IPS-18a (cell line): ENCODE results near the gene ATG2B.

Experiments
- H3K27ac ChIP-seq: one replicate; pipeline ENCODE4 v1.5.1; 2013; ENCODE audit warnings: low read length
- H3K27me3 ChIP-seq: one replicate; pipeline ENCODE4 v1.6.1; 2013; ENCODE audit warnings: mild to moderate bottlenecking, low read length; ENCODE audit not compliant: control insufficient read depth, insufficient read depth
- H3K36me3 ChIP-seq: one replicate; pipeline ENCODE4 v1.6.1; 2013; ENCODE audit warnings: low read depth, low read length; ENCODE audit not compliant: control insufficient read depth
- H3K4me1 ChIP-seq: one replicate; pipeline ENCODE4 v1.6.1; 2013; ENCODE audit warnings: low read depth, low read length; ENCODE audit not compliant: control insufficient read depth
- H3K4me3 ChIP-seq: one replicate; pipeline ENCODE4 v1.5.1; 2013; ENCODE audit warnings: low read length
- H3K9ac ChIP-seq: one replicate; pipeline ENCODE4 v1.6.1; 2013; ENCODE audit warnings: mild to moderate bottlenecking, low read length, moderate library complexity
- H3K9me3 ChIP-seq: one replicate; pipeline ENCODE4 v1.6.1; 2013; ENCODE audit warnings: low read depth, low read length; ENCODE audit not compliant: control insufficient read depth

The ATG2B gene

GRCh38 chr14:96373538-96373937, 10.4 kb upstream of the ATG2B start:
- Histone ChIP-seq H3K9me3 (no peaks in the 10 kb centered on the region), H3K36me3 (no peaks in the 10 kb centered on the region), H3K4me3 (no peak overlapping the region), H3K9ac (no peak overlapping the region), H3K27ac (no peak overlapping the region), H3K4me1 (peaks cover 8% of the 10 kb centered on the region), H3K27me3 (no peaks in the 10 kb centered on the region)

DNA sequence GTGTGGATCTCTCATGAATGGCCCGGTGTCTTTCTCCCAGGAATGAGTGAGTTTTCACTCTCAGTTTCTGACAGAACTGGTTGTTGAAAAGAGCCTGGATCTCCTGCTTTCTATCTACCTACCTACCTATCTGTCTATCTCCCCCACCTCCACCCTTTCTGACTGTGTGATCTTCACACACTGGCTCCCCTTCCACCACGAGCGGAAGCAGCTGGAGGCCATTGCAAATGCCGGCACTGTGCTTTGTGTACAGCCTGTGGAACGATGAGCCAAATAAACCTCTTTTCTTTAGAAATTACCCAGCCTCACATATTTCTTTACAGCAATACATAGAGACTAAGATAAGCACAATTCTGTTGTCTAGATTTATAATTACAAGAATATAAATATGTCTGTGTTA, 7.4 kb upstream of the ATG2B start:
- H3K27me3 ChIP-seq = no peaks in the 10 kb centered on the region
- H3K36me3 ChIP-seq = peaks cover 3% of the 10 kb centered on the region
- H3K27ac ChIP-seq = no peak overlapping the region
- no peak overlapping the region for H3K9ac ChIP-seq
- no peak overlapping the region for H3K4me3 ChIP-seq
- H3K9me3 ChIP-seq = no peaks in the 10 kb centered on the region
- H3K4me1 ChIP-seq = peaks cover 10% of the 10 kb centered on the region

DNA sequence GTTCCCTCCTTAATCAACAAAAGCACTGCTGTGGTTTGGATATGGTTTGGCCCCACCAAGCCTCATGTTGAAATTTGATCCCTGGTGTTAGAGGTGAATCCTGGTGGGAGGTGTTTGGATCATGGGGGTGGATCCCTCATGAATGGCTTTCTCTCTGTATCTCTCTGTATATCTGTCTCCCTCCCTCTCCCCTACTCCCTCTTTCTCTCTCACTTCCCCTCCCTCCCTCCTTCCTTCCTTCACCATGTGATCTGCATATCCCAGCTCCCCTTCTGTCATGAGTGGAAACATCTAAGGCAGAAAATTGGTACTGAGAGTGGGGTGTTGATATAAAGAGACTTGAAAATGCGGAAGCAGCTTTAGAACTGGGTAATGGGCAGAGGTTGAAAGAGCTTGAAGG, 5.4 kb upstream of the ATG2B start:
- Histone ChIP-seq H3K36me3 (peaks cover 3% of the 10 kb centered on the region), H3K4me1 (peaks cover 15% of the 10 kb centered on the region), H3K27ac (no peak overlapping the region)

DNA sequence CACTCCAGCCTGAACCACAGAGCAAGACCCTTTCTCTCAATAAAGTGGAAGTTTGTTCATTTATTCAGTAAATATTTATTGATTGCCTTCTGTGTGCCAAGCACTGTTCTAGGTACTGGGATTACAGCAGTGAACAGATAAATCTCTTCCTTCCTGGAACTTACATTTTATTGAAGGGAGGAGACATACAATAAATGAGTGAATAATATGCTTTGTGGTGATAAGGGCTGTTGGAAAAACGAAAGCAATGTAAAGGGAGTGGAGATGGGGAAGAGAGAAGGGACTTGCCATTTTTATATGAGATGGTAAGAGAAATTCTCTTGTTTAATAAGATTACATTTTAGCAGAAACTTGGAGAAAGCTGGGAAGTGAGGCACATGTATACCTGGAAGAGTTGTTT, 1.8 kb upstream of the ATG2B start:
- Histone ChIP-seq H3K27ac (no peak overlapping the region), H3K27me3 (no peaks in the 10 kb centered on the region), H3K4me3 (peak overlapping the region; percentile 95), H3K4me1 (peaks cover 23% of the 10 kb centered on the region), H3K9me3 (no peaks in the 10 kb centered on the region), H3K9ac (no peak overlapping the region), H3K36me3 (peaks cover 3% of the 10 kb centered on the region)

More for the DNA sequence above, 5.4 kb upstream of the ATG2B start:
- H3K9me3 ChIP-seq = no peaks in the 10 kb centered on the region
- no peaks in the 10 kb centered on the region for H3K27me3 ChIP-seq
- H3K9ac ChIP-seq = no peak overlapping the region
- peak overlapping the region; percentile 9 for H3K4me3 ChIP-seq

DNA sequence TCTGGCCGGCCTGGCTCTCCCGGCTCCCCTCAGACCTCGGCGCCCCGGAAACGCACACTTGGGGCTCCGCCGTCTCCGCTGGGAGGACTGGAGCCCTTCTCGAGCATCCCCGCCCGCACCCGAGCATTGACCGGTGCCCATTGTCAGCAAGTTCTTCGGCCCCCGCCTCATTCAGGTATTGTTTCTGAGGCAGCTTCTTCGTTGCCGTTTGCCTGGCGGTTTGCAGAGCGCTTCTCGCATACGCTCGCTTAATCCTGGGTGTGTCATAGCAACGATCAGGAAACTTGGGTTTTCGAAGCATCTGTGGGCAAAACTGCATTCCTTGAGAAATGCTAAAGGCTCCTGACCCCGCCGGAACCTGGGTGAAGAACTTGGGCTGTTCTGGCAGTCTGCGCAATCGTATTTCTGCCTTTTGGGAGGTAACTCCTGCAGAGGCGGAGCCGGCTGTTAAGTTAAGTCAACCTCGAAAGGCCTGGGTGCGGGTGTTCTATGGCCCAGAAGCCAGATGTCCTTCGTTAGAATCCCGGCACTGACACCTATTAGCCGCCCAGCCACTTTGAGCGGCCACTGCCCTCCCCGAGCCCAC, 703 bp upstream of the ATG2B start:
- Histone ChIP-seq H3K27me3 (no peaks in the 10 kb centered on the region), H3K9ac (peak overlapping the region; percentile 79), H3K36me3 (peaks cover 3% of the 10 kb centered on the region), H3K4me3 (peak overlapping the region; percentile 95), H3K4me1 (peaks cover 21% of the 10 kb centered on the region), H3K9me3 (no peaks in the 10 kb centered on the region), H3K27ac (peak overlapping the region; percentile 4)

DNA sequence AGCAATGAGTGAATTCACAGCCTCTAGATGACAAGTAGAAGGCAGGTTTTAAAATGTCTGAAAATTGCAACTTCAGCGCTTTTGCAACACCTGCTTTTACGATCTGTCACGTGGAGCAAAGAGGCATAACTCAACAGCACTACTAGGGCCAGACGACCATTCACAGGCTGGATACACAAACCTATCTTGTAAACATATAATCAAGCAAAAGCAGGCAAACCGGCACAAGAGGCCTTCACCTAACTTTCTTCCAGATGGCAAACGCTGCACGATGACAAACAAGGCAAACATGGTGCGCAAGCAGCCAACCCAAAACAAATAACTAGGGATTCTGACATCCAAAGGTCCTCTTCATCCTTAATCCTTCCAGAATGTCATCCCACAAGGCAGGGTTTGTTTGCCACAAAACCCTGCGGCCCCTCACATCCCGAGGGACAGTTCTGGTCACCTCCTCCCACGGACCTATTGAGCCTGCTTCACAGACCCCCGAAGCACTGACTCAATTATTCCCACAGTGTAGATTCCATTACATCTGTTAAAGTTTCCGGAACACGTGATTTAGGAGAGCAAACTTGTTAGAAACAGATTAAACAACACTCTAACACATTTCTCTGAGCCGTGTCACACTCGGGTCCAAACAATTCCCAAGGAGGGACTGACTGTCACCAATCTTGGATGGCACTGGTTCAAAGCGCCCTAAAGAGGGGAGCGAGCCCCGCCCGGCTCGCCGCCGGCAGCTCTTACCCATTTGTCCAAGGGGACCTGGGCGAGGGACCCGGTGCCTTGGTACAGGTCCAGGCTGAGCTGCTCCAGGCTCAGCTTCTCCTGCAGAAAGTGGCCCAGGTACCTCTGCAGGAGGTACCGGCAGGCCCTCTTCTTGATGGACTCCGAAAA, 823 bp downstream of the ATG2B start:
- Histone ChIP-seq H3K9ac (peak overlapping the region; percentile 70), H3K9me3 (no peaks in the 10 kb centered on the region), H3K27me3 (no peaks in the 10 kb centered on the region), H3K36me3 (peaks cover 3% of the 10 kb centered on the region), H3K27ac (no peak overlapping the region), H3K4me1 (peaks cover 13% of the 10 kb centered on the region), H3K4me3 (peak overlapping the region; percentile 95)

DNA sequence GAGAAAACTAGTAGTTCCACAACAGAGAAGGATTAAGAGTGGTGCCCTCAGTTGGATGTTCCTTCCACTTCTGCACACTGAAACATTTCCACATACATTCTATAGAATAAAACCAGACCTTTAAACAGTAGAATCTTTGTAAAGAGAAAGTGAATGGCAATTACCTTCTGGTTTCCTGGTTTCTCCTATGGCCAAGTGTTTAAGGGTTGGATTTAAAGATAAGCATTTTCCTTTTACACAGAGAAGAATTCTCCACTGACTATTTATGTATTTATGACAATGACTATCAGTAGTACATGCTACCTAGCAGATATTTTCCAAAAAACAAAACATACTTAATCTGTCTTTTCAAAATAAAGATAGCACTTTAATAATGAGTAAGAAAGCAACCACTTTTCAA, 3.2 kb downstream of the ATG2B start:
- no peaks in the 10 kb centered on the region for H3K9me3 ChIP-seq
- peaks cover 19% of the 10 kb centered on the region for H3K4me1 ChIP-seq
- no peaks in the 10 kb centered on the region for H3K27me3 ChIP-seq
- no peak overlapping the region for H3K9ac ChIP-seq
- no peak overlapping the region for H3K4me3 ChIP-seq
- no peaks in the 10 kb centered on the region for H3K36me3 ChIP-seq
- H3K27ac ChIP-seq = no peak overlapping the region

DNA sequence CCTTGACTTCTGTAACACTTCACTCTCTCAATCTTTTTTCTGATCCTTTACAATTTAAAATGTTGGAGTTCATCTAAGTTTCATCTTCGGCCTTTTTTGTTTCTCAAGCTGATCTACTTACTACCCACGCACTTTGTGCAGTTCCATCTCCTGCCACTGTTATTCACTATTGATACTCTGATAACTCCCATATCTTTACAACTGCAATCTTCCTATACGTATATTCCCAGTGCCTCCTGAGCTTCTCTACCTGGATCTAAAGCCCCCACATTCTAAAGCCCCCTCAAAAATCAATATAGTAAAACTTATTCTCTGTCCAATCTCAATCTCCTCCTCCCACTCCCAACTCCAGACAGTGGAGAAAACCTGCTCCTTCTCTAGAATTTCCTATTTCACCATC, 5.9 kb downstream of the ATG2B start:
- no peaks in the 10 kb centered on the region for H3K36me3 ChIP-seq
- no peak overlapping the region for H3K4me3 ChIP-seq
- H3K9me3 ChIP-seq = no peaks in the 10 kb centered on the region
- H3K27ac ChIP-seq = no peak overlapping the region
- H3K27me3 ChIP-seq = no peaks in the 10 kb centered on the region
- peaks cover 13% of the 10 kb centered on the region for H3K4me1 ChIP-seq
- no peak overlapping the region for H3K9ac ChIP-seq

DNA sequence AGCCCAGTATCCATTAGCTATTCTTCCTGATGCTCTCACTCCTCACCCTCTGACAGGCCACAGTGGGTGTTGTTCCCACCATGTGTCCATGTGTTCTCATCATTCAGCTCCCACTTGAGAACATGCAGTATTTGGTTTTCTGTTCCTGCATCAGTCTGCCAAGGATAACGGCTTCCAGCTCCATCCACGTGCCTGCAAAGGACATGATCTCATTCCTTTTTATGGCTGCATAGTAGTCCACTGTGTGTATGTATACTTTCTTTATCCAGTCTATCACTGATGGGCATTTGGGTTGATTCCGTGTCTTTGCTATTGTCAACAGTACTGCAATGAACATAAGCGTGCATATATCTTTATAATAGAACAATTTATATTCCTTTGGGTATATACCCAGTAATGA, 8.9 kb downstream of the ATG2B start:
- Histone ChIP-seq H3K27ac (no peak overlapping the region), H3K4me3 (no peak overlapping the region), H3K9me3 (no peaks in the 10 kb centered on the region), H3K4me1 (peaks cover 15% of the 10 kb centered on the region), H3K9ac (no peak overlapping the region), H3K27me3 (no peaks in the 10 kb centered on the region), H3K36me3 (no peaks in the 10 kb centered on the region)

DNA sequence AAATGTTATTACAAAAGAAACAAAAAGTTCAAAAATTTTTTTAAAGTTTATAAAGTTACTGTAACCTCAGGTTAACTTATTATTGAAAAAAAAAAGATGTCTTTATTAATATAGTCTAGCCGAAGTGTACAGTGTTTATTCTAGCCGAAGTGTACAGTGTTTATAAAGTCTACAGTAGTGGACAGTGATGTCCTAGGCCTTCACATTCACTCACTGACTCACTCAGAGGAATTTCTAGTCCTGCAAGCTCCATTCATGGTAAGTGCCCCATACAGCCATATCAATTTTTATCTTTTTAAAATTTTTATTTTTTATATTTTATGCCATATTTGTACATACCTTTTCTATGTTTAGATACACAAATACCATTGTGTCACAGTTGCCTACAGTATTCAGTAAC, 10.4 kb downstream of the ATG2B start:
- Histone ChIP-seq H3K4me3 (no peak overlapping the region), H3K27me3 (no peaks in the 10 kb centered on the region), H3K9ac (no peak overlapping the region), H3K9me3 (no peaks in the 10 kb centered on the region), H3K36me3 (no peaks in the 10 kb centered on the region), H3K4me1 (peaks cover 19% of the 10 kb centered on the region), H3K27ac (no peak overlapping the region)

GRCh38 chr14:96351986-96352385, 11.2 kb downstream of the ATG2B start:
- Histone ChIP-seq H3K9me3 (no peaks in the 10 kb centered on the region), H3K27me3 (no peaks in the 10 kb centered on the region)

More at GRCh38 chr14:96351986-96352385, 11.2 kb downstream of the ATG2B start:
- H3K4me3 ChIP-seq = no peak overlapping the region
- no peaks in the 10 kb centered on the region for H3K36me3 ChIP-seq
- no peak overlapping the region for H3K27ac ChIP-seq
- peaks cover 19% of the 10 kb centered on the region for H3K4me1 ChIP-seq
- H3K9ac ChIP-seq = no peak overlapping the region
